Panc1 (cell line): ENCODE data around the gene MNX1. TPM values are rescaled to one million over a fixed set of nuclear protein-coding genes. Genes with fewer than 3 reads are reported as not detected.

Experiments
- total RNA-seq: library from RNA; stranded (reverse); gene quantifications from one replicate; pipeline ENCODE4 v1.2.1, GENCODE V29; 2021; ENCODE audit not compliant: unreplicated experiment

Gene MNX1
- total RNA-seq, 1 experiment from 2014 or later, result 3.6 TPM

Other genes with a start within 250 kb of the MNX1 start
- gene LMBR1, start 117.5 kb downstream of the MNX1 start, total RNA-seq, result 82.6 TPM
- gene NOM1, start 61.0 kb downstream of the MNX1 start, total RNA-seq, result 30.3 TPM
- 87.6 TPM for gene UBE3C, start 128.3 kb upstream of the MNX1 start, total RNA-seq